HG03097 (cell line): Measurements from ENCODE around the gene MBD6.

Experiments used
- ATAC-seq: cut with Tn5 transposase; IDR thresholded peaks from one replicate; pipeline ENCODE4 v1.9.1; 2021; ENCODE audit not compliant: unreplicated experiment, low FRiP score

Gene MBD6, protein sequence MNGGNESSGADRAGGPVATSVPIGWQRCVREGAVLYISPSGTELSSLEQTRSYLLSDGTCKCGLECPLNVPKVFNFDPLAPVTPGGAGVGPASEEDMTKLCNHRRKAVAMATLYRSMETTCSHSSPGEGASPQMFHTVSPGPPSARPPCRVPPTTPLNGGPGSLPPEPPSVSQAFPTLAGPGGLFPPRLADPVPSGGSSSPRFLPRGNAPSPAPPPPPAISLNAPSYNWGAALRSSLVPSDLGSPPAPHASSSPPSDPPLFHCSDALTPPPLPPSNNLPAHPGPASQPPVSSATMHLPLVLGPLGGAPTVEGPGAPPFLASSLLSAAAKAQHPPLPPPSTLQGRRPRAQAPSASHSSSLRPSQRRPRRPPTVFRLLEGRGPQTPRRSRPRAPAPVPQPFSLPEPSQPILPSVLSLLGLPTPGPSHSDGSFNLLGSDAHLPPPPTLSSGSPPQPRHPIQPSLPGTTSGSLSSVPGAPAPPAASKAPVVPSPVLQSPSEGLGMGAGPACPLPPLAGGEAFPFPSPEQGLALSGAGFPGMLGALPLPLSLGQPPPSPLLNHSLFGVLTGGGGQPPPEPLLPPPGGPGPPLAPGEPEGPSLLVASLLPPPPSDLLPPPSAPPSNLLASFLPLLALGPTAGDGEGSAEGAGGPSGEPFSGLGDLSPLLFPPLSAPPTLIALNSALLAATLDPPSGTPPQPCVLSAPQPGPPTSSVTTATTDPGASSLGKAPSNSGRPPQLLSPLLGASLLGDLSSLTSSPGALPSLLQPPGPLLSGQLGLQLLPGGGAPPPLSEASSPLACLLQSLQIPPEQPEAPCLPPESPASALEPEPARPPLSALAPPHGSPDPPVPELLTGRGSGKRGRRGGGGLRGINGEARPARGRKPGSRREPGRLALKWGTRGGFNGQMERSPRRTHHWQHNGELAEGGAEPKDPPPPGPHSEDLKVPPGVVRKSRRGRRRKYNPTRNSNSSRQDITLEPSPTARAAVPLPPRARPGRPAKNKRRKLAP

GRCh38 chr12:57522011-57522886 lies at the start of gene MBD6:
MBD6 (plus strand) TSS chr12:57522824; CDS start chr12:57524304, 1,480 bp downstream.
- peak; percentile 45 for ATAC-seq

DNA sequence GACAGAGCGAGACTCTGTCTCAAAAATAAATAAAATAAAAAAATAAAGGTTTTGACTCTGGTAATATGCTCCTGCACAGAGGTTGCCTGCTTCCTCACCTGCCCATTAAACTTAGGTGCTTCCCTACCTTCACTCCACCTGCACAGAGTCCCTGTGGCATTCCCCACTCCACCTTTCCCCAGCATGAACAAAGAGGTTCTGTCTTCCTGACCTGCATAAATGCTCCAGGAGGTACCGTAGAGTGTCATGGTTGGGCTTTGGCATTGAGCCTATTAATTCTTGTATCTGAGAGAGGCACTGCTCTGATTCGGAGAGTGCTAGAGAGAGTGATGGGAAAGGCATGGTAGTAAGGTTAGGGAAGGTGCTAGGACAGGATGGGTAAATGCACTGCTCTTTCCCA lies 49.2 kb upstream of the MBD6 start:
- no peak for ATAC-seq

GRCh38 chr12:57473886-57474285 lies 48.7 kb upstream of the MBD6 start:
- no peak for ATAC-seq

DNA sequence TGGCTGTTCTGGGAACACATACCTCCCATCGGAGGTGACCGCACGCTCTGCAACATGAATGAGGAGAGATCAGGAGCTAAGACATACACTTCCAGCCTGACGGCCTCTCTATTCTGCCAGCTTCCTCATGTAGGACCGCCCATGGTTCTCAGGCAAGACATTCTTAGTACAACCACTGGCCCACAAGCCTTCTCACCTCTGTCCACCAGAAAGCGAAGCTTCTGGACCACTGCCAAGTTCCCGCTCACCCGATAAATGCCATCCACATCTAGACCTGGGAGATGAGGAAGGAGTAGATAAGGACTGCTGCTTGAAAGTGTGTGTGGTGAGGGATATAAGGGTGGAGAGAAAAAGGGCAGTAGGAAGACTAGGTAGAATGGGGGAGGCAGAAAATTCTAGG lies 48.2 kb upstream of the MBD6 start:
- no peak for ATAC-seq

DNA sequence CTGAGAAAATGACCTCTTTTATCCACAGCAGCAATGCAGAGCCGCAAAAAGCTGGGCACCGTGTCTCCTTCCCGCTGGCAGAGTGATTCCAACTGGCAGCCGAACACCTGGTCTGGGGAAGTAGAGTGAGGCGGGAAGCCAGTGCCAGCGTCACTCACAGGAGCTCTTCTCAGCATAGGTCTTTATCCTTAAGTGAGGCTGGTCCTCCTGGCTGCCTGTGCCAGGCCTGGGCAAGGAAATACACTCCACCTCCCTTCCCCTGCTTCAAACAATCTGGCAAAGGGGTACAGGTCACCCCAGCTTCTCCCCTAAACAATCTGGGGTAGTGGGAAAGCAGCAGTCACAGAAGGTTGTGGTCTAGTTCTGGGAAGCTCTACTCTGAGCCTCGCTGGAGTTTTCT lies 47.8 kb upstream of the MBD6 start:
- no peak for ATAC-seq

DNA sequence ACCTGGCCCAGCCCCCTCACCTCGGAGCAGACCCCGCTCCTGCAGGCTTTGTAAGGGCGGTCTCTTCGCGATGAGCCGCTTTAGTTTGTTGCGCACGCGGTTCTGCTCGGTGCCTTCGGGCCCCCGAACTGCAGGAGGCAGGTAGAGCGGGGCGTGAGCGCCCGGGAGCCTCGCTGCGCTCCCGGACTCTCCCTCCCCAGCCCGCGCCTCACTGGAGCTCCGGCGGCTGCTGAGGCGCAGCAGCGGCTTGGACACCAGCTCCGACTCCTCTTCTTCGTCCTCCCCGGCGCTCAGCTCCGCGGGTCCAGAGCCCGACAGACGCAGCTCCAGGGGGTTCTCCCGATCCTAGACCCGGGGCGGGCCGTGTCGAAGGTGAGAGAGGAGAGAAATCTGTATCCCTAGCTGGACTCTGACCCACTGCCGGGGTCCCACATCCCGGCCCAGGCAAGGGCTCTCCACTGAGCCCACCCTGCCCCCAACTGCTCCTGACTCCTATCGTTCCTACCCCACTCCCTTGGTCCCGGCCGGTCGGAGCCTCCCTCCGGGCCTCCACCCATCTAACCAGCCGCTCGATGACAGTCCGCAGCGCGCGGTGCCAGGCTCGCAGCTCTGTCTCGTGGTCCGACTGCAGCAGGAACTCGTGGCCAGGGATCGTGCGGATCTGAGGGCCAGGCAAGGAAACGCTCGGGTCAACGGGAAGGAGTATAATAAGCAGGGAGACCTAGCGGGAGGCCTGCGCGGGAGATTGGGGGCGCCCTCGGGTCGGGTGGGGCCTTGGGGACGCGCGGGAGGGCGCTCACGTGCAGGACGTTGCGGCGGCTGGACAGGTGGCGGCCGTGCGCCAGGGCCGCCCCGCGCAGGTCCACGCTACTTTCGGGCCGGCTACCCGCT lies 47.1 kb upstream of the MBD6 start:
- no peak for ATAC-seq

DNA sequence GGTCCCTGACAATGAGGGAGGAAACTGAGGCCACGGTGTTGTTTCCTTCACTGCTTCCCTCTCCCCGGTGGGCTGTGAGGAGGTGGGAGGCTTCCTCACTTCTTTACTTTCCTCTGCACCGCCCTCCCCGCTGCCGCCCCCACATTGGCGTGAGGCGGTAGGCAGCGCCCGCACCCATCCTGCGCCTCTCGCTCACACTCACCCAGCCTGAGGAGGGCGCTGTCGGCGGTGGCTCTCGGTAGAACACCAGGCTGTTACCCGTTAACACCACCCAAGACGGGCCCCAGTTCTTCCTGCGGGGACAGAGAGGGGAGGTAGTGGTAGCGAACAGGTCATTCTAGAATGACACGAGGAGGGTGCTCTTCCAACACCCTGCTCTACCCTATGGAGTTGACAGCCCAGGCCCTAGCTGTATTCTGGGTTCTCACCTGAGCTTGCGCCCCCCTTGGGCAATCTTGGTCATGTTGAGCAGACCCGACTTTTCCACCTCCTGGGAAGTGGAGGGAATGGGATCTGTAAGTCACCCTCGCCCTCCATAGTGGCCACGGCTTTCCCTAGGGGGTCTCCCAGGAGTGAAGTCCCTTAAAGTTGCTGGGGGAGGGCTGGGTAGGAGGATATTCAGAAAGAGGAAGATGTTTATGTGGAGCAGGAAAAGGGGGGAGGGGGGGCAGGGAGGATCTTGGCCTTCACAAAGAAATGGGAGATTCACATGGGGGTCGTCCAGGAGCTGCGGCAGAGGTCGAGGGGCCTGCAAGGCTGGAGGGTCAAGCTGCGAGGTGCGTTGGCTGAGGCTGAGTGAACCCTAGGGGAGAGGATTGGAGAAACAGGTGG lies 46.2 kb upstream of the MBD6 start:
- no peak for ATAC-seq

- no peak for ATAC-seq
Observed at GRCh38 chr12:57476993-57477709, 45.5 kb upstream of the MBD6 start.

GRCh38 chr12:57477710-57478681 lies 44.6 kb upstream of the MBD6 start:
- no peak for ATAC-seq

DNA sequence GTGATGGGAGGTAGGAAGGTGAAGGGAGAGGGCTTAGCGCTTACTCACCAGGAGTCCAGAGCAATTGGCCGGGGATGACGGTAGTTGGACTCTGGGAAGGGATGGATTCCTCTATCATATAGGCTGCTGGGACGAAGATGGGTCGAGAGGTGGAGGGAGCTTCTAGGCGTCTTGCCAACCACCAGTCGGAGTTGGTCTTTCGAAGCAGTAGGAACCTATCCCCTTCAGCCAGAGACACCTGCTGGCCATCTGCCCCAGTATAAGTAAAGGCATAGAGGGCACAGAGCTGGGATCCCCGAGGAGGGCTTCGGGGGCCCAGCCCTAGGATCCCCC lies 43.6 kb upstream of the MBD6 start:
- ATAC-seq = no peak

DNA sequence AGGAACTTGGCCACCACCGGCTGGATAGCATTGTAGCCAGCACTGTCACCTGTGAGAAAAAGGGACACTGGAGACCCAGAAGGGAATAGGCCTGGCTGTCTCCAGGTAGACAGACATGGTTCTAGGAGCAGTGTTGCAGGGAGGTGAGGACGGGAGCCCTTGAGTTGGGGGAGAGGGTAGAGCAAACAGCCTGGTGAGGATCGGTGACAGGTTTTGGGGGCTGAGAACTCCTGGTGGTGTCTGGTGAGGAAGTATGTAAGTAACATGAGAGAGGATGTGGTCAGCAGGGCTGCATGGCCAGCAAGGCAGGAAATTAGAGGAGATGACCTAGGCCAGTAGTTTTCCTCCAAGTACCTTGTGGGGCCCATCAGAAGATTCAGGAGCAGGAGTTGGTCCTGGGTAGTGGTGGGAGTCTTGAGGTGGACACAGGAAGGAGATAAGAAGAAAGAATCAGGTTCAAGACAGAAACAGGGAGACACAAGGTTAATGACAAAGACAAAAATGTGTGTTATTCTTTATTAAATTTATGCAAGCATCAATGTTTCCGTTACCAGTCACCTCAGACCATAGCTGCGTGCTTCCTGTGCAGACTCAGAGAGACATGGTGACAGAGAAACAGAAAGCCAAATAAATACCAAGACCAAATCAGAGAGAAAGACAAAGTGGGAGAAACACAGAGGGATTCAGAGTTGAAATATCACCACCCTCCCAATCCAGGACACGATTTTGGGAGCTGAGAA lies 43.1 kb upstream of the MBD6 start, which contains the start of gene ARHGAP9:
Gene ARHGAP9, minus strand, starts transcription at position 491 of the 740 bp plus-strand sequence. Its CDS starts 460 bp downstream, at position 31.
- peak; percentile 45 for ATAC-seq

DNA sequence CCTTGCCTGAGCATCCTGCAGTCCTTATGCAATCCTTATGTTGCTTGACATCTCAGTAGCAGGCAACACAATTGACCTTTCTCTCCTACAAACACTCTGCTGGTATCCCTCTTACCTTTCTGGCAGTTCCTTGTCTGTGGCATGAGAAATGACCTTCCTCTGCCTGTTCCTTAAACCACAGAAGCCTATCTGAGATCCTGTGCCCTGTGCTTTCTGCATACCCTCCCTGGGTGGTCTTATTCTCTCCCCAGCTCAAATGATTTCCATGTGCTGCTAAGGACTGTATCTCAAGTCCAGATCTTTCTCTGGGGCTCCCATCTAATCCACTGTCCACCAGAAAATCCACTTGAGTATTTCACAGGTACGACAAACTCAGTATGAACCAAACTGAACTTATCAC lies 41.0 kb upstream of the MBD6 start:
- no peak for ATAC-seq

GRCh38 chr12:57483466-57483865 lies 39.2 kb upstream of the MBD6 start:
- no peak for ATAC-seq

- no peak for ATAC-seq
Observed at GRCh38 chr12:57485695-57486094, 36.9 kb upstream of the MBD6 start.

DNA sequence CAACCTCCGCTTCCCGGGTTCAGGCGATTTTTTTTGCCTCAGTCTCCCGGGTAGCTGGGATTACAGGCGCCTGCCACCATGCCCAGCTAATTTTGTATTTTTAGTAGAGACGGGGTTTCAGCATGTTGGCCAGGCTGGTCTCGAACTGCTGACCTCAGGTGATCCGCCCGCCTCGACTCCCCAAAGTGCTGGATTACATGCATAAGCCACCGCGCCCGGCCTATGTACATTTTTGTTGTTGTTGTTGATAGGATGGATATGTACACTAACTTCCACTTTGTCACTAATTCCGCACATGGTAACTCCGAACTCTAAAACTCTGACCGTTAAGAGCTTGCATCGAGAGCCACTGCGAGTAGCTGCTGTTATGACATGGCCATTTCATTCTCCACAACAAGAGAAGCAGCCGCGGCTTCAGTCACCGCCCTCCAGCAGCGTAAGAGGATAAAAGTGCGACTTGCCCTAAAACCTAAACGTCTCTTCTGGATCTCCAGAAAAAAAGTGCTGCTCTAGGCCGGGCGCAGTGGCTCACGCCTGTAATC lies 35.5 kb upstream of the MBD6 start:
- no peak for ATAC-seq
